Hematopoietic multipotent progenitor cell treated with erythropoietin and hydrocortisone succinate and interleukin-3 and kit ligand, for 4 days (in vitro differentiated cells): Measurements from ENCODE around the gene CCDC126.
A peak's percentile ranks its signal among the peaks of the same experiment; 100 is the strongest.
"Not testable (repeated sequence)": the region's sequence is repeated elsewhere in the genome, so short reads cannot be mapped to it uniquely, and the experiment has no call there.

ENCODE experiments used
- DNase-seq: peaks from one replicate; pipeline ENCODE4 v3.0.0-alpha.2; 2015

CCDC126 gene

GRCh38 chr7:23633417-23633816, 36.2 kb downstream of the CCDC126 start:
- DNase-seq = no peak

DNA sequence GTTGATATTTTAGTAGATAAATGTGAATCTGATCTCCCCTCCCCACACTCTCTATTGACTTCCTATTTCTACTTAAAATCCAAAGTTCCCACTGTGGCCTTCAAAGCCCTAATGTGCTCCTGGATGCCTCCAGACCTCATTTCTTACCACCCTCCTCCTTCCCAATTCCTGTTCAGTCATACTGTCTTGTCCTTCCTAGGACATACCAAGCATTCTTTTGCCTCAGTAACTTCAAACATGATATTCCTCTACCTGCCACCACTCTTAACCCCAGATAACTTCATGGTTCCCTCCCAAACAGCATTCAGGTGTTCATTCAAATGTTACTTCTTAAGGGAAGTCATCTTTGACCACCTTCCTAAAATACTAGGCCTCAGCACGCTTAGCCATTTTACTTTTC, 48.6 kb downstream of the CCDC126 start:
- no peak for DNase-seq

GRCh38 chr7:23653942-23654341, 56.8 kb downstream of the CCDC126 start:
- no peak for DNase-seq

DNA sequence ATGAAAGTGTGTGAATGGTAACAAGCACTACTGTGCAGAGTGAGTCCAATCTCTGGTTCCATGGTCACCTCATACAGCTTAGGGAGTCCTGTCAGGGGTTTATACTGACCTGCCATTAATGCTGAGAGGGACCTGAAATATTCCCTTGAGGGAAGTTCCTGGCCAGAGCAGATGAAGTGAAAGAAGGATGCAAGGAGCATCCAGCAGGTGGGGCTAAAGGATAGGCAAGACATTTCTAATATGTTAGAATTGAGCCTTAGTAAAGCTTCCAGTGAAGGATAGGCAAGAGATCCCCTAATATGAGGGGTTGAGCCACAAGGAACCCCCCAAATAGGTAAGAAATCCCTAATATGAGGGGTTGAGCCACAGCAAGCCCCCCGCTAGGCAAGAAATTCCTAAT, 57.3 kb downstream of the CCDC126 start:
- peak; percentile 58 for DNase-seq

- no peak for DNase-seq
These were observed 58.3 kb downstream of the CCDC126 start for GRCh38 chr7:23655433-23655832.

GRCh38 chr7:23658831-23659427, 61.7 kb downstream of the CCDC126 start:
- DNase-seq = no peak

DNA sequence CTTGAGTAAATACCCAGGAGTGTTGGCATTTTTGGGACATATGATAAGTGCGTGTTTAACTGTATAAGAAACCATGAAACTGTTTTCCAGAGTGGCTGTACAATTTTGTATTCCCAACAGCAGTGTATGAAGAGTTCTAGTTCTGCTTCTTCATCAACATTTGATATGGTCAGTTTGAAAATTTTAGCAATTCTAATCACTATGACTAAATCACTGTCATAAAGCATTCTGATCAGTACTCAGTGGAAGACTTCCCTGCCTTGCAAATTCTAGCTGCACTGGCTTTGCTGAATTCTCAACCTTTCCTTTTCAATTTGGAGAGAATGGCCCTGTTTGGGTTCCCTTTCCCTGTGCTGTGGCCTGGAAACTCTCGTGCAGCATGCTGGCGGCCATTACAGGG, 64.2 kb downstream of the CCDC126 start:
- no peak for DNase-seq

- no peak for DNase-seq
These were observed 65.2 kb downstream of the CCDC126 start for GRCh38 chr7:23662124-23662983.

DNA sequence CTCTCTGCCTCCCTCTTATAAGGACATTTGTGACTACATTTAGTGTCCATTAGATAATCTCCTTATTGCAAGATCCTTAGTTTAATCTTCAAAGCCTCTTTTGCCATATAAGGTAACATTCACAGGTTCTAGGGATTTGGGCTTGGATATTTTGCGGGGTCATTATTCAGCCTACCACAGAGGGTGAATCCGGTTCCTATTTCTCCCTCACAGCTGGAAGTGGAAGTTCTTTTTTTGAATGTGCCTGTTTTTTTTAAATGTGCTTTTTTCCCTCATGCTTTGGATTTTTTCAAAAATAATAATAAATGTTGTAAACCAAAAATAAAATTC, 65.8 kb downstream of the CCDC126 start:
- no peak for DNase-seq

DNA sequence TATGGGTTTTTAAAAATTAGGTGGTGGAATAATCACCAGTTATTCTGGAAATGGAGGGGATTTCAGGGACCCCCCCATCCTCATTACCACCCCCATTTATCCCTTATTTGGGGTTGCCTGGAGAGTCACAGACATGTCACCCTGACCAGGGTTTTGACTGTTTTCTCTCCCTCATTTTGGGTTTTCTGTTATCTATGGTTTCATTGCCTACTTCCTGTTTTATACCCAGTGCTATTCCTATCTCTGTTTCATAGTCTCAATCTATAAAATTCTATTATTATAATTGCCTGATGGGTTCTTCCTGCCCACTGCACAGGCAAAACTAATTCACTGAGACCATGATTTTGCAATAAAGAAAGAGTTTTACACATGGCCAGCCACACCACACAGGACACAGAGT, 66.9 kb downstream of the CCDC126 start:
- peak; percentile 6 for DNase-seq

- peak; percentile 10 for DNase-seq
These were observed 74.9 kb downstream of the CCDC126 start for GRCh38 chr7:23672033-23672432.

GRCh38 chr7:23679898-23680413, 82.8 kb downstream of the CCDC126 start, which contains the start of gene FAM221A:
Gene FAM221A (plus strand): TSS chr7:23680199. CDS start chr7:23680219, 20 bp downstream.
- DNase-seq = peak; percentile 91

GRCh38 chr7:23680414-23681405, 83.5 kb downstream of the CCDC126 start:
- DNase-seq = peak; percentile 78

DNA sequence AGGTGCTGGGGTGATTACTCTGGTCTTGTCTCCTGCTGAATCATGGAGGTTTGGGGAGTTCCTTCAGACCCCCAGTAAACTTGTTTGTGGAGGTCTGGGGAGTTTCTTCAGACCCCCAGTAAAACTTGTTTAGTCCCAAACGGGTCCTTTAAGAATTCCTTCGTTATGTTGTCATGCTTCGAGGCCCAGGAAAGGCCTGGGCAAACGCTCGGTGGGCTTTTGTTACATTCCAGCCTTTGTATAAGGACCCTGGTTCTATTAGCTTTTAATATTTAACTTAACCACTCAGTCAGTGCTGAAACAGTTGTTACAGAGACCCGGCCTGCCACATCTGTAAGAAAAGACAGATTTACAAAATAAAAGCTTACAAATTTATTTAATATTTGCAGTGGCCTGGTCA, 86.9 kb downstream of the CCDC126 start:
- DNase-seq = not testable (repeated sequence)

DNA sequence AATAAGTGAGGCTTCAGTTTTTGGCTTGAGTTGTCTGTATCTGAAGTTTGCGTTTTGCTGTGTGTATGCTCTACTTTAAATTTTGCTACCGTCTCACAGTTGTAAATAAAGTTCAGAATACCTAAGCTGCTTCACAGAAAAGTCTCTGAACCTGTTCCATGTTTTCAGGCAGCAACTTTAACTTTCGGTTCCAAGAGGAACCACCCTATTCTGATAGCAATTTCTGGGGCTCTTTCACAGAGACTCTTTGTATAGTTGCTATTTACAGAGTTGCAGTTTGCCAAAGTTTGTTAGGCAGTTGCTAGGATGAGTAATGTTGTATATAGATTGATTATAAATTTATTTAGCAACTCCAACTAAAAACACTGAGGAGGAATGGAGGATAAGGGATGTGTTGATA, 88.5 kb downstream of the CCDC126 start:
- no peak for DNase-seq

GRCh38 chr7:23687011-23687410, 89.8 kb downstream of the CCDC126 start:
- no peak for DNase-seq

- no peak for DNase-seq
These were observed 92.0 kb downstream of the CCDC126 start for GRCh38 chr7:23689165-23689564.

GRCh38 chr7:23691320-23691719, 94.1 kb downstream of the CCDC126 start:
- DNase-seq = no peak

- no peak for DNase-seq
These were observed 96.0 kb downstream of the CCDC126 start for GRCh38 chr7:23693224-23693623.
